ENCODE results near the gene NPAS2.
A peak's percentile ranks its signal among the peaks of the same experiment; 100 is the strongest.

Gene NPAS2

DNA sequence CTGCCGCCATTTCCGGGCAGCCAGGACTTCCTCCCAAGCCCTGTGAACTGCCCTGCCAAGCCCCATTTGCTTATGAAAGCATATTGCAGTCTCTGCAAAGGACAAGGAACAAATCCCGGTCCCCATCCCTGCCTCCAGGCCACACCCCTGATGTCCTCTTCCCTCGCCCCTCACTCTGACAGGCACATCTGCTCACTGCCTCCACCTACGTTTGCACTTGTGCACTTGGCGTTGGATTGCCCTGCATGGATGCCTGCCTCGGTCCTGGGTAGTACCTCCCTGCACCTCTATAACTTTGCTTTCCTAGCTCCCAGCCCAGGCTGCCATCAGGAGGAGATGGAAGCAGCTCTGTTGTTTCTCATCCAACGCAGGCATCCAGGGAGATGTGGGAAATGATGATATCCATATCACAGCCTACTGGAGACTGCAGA, 162.5 kb downstream of the NPAS2 start:
- Mint-ChIP-seq H3K36me3 (ENCODE audit: low read depth) (no peaks in the 10 kb centered on the region), H3K27me3 (peaks cover 2% of the 10 kb centered on the region), H3K9me3 (no peaks in the 10 kb centered on the region), H3K27ac (no peak overlapping the region), H3K4me1 (no peaks in the 10 kb centered on the region), H3K4me3 (no peak overlapping the region)
- DNase-seq, result no peak
- ATAC-seq, result no peak

DNA sequence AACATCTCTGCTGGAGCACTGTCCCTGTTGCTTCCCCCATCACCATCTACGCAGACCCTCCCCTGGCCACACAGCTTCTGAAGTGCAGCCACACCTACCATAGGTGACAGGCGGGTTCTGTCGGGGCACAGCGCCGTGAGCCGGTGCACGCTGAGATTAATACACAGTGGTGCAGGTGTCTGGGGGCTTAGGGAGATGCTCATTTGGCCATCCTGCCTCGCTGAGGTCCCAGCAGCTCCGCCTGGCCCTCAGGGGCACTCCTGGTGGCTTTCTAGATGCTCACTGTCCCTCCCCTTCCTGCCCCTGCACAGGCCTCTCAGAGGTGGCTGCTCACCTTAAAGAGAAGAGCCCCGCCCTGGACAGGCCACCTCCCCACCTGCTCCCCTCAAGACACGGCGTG, 163.3 kb downstream of the NPAS2 start:
- ATAC-seq, result no peak

DNA sequence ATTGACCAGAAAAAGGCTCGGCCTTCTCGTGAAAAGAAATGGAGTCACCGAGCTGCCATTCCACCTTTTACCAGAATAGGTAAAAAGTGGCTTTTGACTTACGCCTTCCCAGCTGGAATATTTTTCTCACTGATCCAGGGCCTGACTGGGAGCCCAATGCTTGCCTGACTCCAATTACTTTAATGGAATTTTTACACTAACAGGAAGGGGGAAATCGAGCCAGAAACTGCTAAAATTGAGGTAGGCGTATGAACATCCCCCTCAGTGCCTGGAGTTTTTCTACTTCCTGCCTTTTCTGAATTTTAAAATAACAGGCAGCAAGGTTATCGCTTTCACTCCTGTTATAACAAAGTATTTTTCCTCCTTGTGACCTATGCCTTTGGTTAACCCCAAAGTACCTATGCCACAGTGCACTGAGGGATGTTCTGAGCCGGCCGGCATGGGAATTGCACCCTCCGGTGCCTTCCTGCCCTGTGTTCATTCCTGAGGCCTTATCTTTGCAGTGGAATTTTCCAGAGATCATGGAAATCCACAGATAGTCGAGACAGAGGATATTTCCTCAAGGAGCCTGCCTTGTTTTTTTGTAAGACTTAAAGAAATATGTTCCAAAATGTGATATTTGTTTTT, 163.9 kb downstream of the NPAS2 start:
- H3K9me3 Mint-ChIP-seq, result no peaks in the 10 kb centered on the region
- H3K27ac Mint-ChIP-seq, result no peak overlapping the region
- H3K27me3 Mint-ChIP-seq, result peaks cover 2% of the 10 kb centered on the region
- no peak for DNase-seq
- H3K4me1 Mint-ChIP-seq, result no peaks in the 10 kb centered on the region
- no peaks in the 10 kb centered on the region for H3K36me3 Mint-ChIP-seq (ENCODE audit: low read depth)
- no peak overlapping the region for H3K4me3 Mint-ChIP-seq
- no peak for ATAC-seq

More for the DNA sequence above, 163.3 kb downstream of the NPAS2 start:
- no peak for DNase-seq
- Mint-ChIP-seq H3K9me3 (no peaks in the 10 kb centered on the region), H3K27ac (no peak overlapping the region), H3K36me3 (ENCODE audit: low read depth) (no peaks in the 10 kb centered on the region), H3K27me3 (peaks cover 2% of the 10 kb centered on the region), H3K4me3 (no peak overlapping the region), H3K4me1 (no peaks in the 10 kb centered on the region)

DNA sequence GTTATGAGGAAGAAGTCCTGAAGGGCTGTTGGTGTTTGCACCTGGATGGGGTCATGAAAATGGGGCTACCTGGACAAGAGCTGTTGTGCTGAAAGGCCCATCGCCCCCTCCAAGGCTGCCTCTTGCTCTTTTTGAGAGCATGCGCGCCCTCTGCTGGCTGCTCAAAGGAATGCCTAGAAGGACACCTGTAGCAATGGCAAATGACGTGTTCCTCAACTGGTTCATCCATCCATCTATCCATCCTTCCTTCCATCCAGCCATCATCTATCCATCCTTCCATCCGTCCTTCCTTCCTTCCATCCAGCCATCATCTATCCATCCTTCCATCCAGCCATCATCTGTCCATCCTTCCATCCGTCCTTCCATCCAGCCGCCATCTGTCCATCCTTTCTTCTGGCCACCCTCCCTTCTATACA, 165.0 kb downstream of the NPAS2 start:
- Mint-ChIP-seq H3K4me3 (no peak overlapping the region), H3K36me3 (ENCODE audit: low read depth) (no peaks in the 10 kb centered on the region), H3K4me1 (no peaks in the 10 kb centered on the region), H3K27me3 (peaks cover 2% of the 10 kb centered on the region), H3K27ac (no peak overlapping the region), H3K9me3 (no peaks in the 10 kb centered on the region)
- ATAC-seq, result peak; percentile 85
- peak; percentile 80 for DNase-seq

DNA sequence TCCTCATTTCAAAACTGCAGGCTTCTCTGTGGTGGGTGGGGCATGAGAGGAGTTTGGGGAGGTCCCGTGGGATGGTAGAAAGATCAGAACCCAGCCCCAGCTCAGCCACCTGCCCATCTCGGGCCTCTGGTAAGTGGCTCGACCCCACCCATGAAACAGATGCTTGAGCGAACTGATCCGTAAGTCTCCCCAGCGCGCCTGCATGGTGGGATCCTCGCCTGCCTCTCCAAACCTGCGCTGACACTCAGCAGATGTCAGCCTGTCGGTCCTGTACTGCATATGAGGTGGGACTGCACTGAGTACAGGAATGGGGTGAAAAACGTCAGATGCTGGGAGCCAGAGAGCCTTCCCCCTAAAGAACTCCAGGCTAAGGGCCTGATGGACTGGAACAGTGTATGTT, 166.2 kb downstream of the NPAS2 start:
- Mint-ChIP-seq H3K27ac (no peak overlapping the region), H3K4me1 (no peaks in the 10 kb centered on the region), H3K36me3 (ENCODE audit: low read depth) (no peaks in the 10 kb centered on the region), H3K9me3 (no peaks in the 10 kb centered on the region), H3K4me3 (no peak overlapping the region), H3K27me3 (peaks cover 2% of the 10 kb centered on the region)
- DNase-seq, result no peak
- no peak for ATAC-seq

DNA sequence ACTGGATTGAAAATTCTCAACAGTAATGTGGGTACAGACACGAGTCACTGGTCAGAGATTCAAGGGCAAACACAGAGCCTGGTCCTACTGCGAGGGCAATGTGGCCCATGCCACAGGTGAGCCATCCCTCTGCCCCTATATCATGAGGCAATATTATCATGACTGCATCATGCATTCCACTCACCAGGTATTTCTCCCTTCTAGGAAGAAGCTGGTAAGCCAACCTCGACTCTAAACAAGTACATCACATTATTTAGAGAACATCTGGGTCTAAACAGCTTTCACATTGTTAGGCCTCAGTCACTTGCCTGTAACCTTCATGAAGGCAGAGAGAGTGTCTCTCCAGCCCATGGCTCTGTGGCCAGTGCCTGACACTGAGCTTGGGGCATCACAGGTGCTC, 167.6 kb downstream of the NPAS2 start:
- Mint-ChIP-seq H3K4me3 (no peak overlapping the region), H3K9me3 (no peaks in the 10 kb centered on the region), H3K4me1 (peaks cover 3% of the 10 kb centered on the region), H3K27me3 (peaks cover 2% of the 10 kb centered on the region), H3K27ac (no peak overlapping the region), H3K36me3 (ENCODE audit: low read depth) (no peaks in the 10 kb centered on the region)
- DNase-seq, result no peak
- peak; percentile 8 for ATAC-seq

DNA sequence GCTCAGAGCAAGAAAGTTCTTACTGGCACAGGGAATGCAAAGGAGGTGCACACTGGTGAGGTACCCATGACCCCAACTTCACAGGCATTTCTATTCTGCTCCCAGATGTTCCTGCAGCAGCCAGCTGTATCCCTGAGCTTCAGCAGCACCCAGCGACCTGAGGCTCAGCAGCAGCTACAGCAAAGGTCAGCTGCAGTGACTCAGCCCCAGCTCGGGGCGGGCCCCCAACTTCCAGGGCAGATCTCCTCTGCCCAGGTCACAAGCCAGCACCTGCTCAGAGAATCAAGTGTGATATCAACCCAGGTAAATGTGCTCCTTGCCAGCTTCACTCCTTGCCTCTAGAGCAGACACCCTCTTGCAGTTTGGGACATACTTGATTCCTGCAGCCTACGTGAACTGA, 168.0 kb downstream of the NPAS2 start:
- Mint-ChIP-seq H3K9me3 (no peaks in the 10 kb centered on the region), H3K4me3 (no peak overlapping the region), H3K4me1 (peaks cover 5% of the 10 kb centered on the region), H3K27ac (no peak overlapping the region), H3K36me3 (ENCODE audit: low read depth) (no peaks in the 10 kb centered on the region), H3K27me3 (peaks cover 2% of the 10 kb centered on the region)
- ATAC-seq (peak; percentile 21), DNase-seq (no peak)

DNA sequence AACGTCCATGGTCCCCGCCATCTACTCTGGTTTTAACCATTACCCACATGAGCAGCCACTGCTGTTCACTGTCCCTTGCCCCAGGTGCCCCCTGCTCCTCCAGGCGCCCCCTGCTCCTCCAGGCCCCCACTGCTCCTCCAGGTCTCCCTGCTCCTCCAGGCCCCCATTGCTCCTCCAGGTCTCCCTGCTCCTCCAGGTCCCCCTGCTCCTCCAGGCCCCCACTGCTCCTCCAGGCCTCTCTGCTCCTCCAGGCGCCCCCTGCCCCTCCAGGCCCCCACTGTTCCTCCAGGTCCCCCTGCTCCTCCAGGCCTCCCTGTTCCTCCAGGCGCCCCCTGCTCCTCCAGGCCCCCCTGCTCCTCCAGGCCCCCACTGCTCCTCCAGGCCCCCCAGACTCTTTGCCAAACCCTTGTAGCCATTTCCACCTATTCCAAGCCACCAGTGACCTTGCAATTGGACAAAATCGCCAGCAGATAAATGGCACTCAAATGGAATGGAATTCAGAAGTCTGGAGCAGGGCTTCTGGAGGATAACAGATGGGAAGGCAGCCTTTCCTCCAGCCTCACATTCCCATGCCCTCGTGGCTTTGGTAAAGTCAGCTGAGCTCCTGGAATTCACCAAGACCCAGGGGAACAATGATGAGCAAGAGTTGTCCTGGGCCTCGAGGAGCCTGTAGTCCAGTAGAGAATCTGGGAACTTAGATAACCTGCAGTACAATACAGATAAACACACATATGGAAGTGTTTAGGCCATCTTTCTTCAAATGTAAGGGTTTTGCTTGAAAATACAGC, 168.9 kb downstream of the NPAS2 start:
- no peak overlapping the region for H3K4me3 Mint-ChIP-seq
- no peak overlapping the region for H3K27ac Mint-ChIP-seq
- no peak for DNase-seq
- peaks cover 5% of the 10 kb centered on the region for H3K4me1 Mint-ChIP-seq
- no peaks in the 10 kb centered on the region for H3K36me3 Mint-ChIP-seq (ENCODE audit: low read depth)
- no peak for ATAC-seq
- H3K9me3 Mint-ChIP-seq, result no peaks in the 10 kb centered on the region
- H3K27me3 Mint-ChIP-seq, result peaks cover 2% of the 10 kb centered on the region

DNA sequence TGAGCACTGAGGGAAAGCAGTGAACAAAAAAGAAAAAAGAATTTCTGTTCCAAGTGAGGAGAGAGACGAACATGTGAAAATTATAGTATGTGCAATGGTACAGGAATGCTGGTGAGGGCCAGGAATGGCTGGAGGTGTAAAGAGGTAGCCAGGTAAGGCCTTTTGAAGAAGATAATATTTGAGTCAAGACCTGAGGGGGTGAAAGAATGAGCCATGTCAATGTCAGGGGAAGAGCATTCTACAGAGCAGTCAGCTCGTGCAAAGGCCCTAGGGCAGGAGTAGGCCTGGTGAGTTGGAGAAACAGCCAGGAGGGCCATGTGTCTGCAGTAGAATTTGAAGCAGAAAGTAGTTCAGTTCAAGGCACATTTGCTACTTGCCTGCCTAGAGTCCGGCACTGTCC, 169.7 kb downstream of the NPAS2 start:
- H3K27me3 Mint-ChIP-seq, result peaks cover 2% of the 10 kb centered on the region
- no peak overlapping the region for H3K27ac Mint-ChIP-seq
- no peak overlapping the region for H3K4me3 Mint-ChIP-seq
- no peaks in the 10 kb centered on the region for H3K9me3 Mint-ChIP-seq
- DNase-seq (no peak), ATAC-seq (no peak)
- peaks cover 5% of the 10 kb centered on the region for H3K4me1 Mint-ChIP-seq
- H3K36me3 Mint-ChIP-seq (ENCODE audit: low read depth), result no peaks in the 10 kb centered on the region

DNA sequence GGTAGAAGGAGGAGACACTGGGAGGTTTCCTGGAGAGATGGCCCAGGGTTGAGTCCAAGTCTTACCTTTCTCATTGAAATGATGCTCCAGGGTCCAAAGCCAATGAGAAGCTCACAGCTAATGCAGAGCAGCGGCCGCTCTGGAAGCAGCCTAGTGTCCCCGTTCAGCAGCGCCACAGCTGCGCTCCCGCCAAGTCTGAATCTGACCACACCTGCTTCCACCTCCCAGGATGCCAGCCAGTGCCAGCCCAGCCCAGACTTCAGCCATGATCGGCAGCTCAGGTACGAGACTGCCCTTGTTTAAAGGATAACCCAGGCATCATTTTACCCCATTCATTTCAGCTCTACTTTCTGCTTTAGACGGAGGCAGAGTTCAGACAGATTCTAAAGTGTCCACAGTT, 170.2 kb downstream of the NPAS2 start:
- Mint-ChIP-seq H3K27ac (no peak overlapping the region), H3K4me1 (peaks cover 5% of the 10 kb centered on the region), H3K4me3 (no peak overlapping the region), H3K27me3 (no peaks in the 10 kb centered on the region), H3K36me3 (ENCODE audit: low read depth) (no peaks in the 10 kb centered on the region), H3K9me3 (no peaks in the 10 kb centered on the region)
- no peak for DNase-seq
- no peak for ATAC-seq

DNA sequence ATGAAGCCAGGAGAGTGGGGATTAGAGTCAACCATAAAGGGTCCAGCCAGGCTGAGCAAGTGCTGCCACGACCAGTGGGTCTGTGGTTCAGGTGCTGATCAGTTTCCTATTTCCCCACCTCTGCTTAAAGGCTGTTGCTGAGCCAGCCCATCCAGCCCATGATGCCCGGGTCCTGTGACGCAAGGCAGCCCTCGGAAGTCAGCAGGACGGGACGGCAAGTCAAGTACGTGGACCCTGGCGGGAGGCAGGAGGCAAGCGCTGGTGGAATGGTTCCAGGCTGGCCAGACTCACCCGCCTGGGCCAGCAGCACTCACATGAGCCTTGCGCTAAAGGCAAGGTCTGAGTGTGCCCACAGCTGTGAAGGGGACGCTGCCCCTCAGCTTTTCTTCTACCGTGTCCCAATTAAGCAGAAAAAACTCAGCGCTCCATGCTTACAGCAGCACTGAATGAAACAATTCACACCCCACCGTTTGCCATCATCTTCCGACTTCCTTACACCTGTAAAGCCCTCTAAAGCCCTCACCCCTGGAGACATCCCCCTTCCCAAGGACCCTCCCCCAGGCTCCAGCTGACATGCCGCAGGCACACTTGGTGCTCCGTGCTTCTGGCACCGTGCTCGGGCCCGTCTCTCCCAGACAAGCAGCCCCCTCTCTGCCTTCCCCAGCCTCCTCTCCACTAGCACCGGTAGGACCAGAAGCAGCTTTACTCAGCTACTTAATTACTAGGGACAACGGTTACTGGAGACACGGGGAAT, 170.9 kb downstream of the NPAS2 start:
- H3K36me3 Mint-ChIP-seq (ENCODE audit: low read depth), result no peaks in the 10 kb centered on the region
- ATAC-seq, result no peak
- no peak for DNase-seq
- no peaks in the 10 kb centered on the region for H3K27me3 Mint-ChIP-seq
- no peaks in the 10 kb centered on the region for H3K9me3 Mint-ChIP-seq
- no peak overlapping the region for H3K4me3 Mint-ChIP-seq
- peaks cover 5% of the 10 kb centered on the region for H3K4me1 Mint-ChIP-seq
- H3K27ac Mint-ChIP-seq, result no peak overlapping the region

DNA sequence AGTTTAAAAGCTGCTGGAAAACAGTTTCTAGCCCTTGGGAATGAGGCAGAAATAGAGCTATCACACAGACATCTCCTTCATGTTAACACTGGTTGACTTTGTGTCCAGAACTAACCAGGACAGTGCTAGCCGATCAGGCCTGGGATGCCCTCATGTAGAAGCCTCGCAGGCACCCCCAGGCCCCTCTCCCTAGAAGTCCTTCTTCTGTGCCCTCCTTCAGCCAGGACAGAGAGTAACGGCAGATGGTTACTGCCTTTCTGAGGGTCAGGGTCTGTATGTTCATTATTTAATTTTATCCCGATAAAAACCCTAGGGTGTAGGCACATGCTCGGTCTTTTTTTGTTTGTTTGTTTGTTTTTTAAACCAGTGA, 171.4 kb downstream of the NPAS2 start:
- Mint-ChIP-seq H3K9me3 (no peaks in the 10 kb centered on the region), H3K27ac (no peak overlapping the region), H3K36me3 (ENCODE audit: low read depth) (no peaks in the 10 kb centered on the region), H3K4me3 (no peak overlapping the region), H3K27me3 (no peaks in the 10 kb centered on the region), H3K4me1 (peaks cover 5% of the 10 kb centered on the region)
- ATAC-seq (no peak), DNase-seq (no peak)

DNA sequence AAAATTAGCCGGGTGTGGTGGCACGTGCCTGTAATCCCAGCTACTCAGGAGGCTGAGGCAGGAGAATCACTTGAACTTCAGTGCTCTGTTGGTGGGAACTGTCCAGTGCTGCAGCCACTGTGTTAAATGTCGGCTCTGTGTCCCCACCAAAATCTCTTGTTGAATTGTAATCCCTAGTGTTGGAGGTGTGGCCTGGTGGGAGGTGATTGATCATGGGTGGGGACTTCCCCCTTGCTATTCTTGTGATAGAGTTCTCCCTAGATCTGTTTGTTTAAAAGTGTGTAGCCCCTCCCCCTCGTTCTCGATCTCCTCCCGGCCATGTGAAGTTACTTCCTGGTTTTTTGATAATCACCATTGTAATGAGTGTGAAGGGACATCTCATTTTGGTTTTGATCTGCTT, 172.3 kb downstream of the NPAS2 start:
- ATAC-seq, result peak; percentile 33
- no peak overlapping the region for H3K27ac Mint-ChIP-seq

DNA sequence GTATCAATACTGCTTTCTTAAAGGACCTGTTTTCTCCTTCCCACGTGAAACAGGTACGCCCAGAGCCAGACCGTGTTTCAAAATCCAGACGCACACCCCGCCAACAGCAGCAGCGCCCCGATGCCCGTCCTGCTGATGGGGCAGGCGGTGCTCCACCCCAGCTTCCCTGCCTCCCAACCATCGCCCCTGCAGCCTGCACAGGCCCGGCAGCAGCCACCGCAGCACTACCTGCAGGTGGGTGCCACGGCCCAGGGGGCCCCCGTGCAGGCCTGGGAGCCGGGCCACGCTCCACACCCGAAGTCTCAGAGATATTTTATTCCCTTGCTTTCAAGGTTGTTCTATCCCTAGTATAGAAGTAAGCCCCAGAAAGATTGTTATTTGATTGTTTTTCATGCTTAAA, 173.4 kb downstream of the NPAS2 start:
- no peaks in the 10 kb centered on the region for H3K36me3 Mint-ChIP-seq (ENCODE audit: low read depth)
- H3K4me1 Mint-ChIP-seq, result peaks cover 5% of the 10 kb centered on the region
- DNase-seq (no peak), ATAC-seq (no peak)
- H3K27ac Mint-ChIP-seq, result no peak overlapping the region
- no peaks in the 10 kb centered on the region for H3K27me3 Mint-ChIP-seq
- H3K4me3 Mint-ChIP-seq, result no peak overlapping the region
- no peaks in the 10 kb centered on the region for H3K9me3 Mint-ChIP-seq

More for the DNA sequence above, 172.3 kb downstream of the NPAS2 start:
- Mint-ChIP-seq H3K36me3 (ENCODE audit: low read depth) (no peaks in the 10 kb centered on the region), H3K27me3 (no peaks in the 10 kb centered on the region), H3K4me1 (peaks cover 5% of the 10 kb centered on the region), H3K9me3 (no peaks in the 10 kb centered on the region), H3K4me3 (no peak overlapping the region)
- DNase-seq, result no peak

All from activated naive CD8-positive, alpha-beta T cell treated with anti-CD3 and anti-CD28 coated beads, Interleukin-2, amount 50 U/mL, for 24 hours (primary cell).